D341Med (cell line): ENCODE measurements around the gene RETREG1.
"Not testable (repeated sequence)": the region's sequence is repeated elsewhere in the genome, so short reads cannot be mapped to it uniquely, and the experiment has no call there.

Experiments used
- DNase-seq: peaks from one replicate; pipeline ENCODE4 v3.0.0; 2012; ENCODE audit warnings: low spot score

Gene RETREG1

DNA sequence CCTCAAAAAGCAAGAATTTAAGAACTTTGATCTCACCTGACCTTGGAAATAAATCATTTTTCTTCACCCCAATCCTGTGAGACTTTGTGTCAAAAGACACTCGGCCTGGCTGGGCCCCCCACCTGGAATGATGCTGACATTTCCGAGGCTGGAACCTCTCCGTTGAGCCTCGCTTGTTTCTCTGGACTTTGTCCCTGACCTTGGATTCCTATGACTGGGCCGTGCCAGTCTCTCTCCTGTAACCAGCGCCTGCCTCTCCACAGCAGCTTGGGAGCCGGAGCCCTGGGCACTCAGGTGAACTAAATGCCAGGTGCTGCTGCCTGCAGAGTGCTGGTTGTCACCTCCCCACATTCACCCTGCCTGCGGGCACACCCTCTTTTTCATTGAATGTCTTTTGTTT is 62.7 kb downstream of the RETREG1 start:
- no peak for DNase-seq

- peak; percentile 70 for DNase-seq
These were observed 64.0 kb downstream of the RETREG1 start for GRCh38 chr5:16552666-16553343.

DNA sequence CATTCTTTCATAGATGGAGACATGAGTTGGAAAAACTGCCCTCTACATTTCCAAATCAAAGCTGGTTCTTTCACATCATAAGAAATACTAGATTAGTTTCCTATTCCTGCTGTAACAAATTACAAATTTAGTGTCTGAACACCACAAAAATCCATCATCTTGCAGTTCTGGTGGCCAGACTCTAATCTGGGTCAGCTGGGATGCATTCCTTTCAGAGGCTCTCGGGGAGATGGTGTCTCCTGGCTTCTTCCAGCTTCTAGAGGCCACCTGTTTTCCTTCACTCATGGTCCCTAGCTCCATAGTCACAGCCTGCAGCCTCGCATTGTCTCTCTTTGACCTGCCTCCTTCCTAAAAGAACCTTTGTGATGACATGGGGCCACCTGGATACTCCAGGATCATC is 65.2 kb downstream of the RETREG1 start:
- DNase-seq: no peak

DNA sequence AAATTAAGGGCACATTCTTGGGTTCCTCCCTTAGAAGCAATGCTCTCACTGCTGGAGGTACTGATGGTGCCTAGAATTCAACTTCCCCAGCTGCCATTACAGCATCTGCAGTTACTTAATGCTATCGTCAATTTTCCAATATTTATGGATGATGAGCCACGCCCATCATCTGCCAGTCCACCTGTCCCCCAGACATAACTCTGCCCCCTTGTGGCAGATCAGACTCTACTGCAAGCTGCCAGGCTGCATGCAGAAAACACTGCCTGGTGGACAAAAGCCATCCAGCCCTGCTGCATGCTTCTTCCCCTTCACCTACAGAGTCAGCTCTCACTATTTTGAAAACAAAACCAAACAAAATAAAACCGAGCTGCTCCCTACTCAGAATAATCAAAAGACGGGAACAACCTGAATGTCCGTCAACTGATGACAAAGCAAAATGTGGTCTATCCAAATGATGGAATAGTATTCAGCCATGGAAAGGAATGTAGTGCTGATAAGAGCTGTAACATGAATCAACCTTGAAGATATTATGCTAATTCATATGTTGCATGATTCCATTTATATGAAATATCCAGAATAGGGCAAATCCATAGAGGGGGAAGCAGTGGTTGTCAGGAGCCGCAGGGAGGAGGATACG is 66.4 kb downstream of the RETREG1 start:
- DNase-seq: peak; percentile 75

DNA sequence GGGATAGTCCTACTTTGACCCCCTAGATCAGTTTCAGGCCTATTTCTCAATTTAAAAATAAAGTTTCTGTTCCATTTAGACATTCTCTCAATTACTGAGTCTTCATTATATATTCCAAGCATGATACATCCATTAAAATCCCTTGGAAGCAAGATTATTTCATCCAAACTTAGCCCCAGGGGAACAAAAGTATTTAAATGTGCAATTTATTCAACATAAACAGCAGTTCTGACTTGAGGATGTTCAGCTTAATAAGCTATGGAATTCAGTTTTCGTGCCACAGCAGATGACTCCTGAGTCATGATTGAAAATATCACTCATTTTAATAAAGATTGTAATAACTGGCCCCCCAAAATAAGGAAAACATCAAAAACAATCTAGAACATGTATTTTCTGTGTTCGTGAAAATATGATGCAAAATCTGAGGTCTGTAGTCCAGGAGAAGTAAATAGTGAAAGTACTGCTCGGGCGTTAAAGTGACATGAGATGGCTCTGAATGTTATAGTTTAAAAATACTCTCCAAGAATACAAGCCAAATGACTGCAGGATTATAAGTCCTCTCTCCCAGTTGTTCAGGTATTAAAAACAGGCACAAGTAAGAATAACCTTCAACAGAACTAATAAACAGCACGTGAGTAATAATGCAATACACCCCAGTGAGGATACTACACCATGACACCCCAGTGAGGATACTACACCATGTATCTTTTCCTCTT is 67.1 kb downstream of the RETREG1 start:
- no peak for DNase-seq

GRCh38 chr5:16548812-16549211 is 68.0 kb downstream of the RETREG1 start:
- DNase-seq: no peak

DNA sequence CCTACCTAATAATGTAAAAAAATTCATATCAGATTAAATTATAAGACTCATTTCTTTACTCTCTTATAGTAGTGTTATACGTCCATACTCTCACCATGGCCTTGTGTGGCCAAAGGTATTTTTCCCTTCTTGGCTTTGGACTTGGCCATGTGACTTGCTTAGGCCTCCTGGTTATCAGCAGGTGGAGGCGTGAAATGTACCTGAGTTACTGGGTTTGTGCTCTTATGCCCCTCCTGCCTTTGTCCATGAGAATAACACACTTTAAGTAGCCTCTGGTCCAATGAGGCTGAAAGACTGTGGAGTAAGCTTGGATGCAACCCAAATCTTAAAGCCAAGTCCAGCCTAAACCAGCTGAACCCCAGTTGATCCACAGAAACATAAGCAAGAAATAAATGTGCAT is 68.7 kb downstream of the RETREG1 start:
- DNase-seq: no peak

- no peak for DNase-seq
These were observed 69.5 kb downstream of the RETREG1 start for GRCh38 chr5:16547200-16547842.

GRCh38 chr5:16546732-16547131 is 70.1 kb downstream of the RETREG1 start:
- no peak for DNase-seq

GRCh38 chr5:16544607-16545374 is 72.0 kb downstream of the RETREG1 start:
- no peak for DNase-seq

DNA sequence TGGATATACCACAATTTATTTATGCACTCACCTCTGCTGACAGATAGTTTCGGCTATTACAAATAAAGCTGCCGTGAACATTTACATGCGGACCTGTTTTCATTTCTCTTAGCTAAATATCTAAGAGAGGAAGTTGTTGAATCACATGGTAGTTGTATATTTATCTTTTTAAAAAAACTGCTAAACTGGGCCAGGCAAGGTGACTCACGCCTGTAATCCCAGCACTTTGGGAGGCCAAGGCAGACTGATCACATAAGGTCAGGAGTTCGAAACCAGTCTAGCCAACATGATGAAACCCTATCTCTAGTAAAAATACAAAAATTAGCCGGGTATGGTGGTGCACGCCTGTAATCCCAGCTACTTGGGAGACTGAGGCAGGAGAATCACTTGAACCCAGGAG is 73.6 kb downstream of the RETREG1 start:
- DNase-seq: not testable (repeated sequence)

GRCh38 chr5:16542236-16542635 is 74.6 kb downstream of the RETREG1 start:
- DNase-seq: no peak

DNA sequence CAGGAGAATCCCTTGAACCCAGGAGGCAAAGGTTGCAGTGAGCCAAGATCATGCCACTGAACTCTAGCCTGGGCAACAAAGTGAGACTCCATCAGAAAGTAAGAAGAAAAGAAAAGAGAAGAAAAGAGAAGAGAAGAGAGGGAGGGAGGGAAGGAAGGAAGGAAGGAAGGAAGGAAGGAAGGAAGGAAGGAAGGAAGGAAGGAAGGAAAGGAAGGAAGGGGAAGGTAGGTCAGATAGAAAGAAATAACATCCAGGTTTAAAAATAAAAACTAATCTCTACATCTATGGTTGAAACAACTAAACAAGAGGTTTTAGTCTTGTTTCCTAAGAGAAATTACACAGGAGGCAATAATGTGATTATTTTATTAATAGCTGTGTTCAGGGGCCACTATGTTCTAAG is 75.2 kb downstream of the RETREG1 start:
- DNase-seq: not testable (repeated sequence)

- DNase-seq: no peak
These were observed 76.4 kb downstream of the RETREG1 start for GRCh38 chr5:16540421-16540820.

DNA sequence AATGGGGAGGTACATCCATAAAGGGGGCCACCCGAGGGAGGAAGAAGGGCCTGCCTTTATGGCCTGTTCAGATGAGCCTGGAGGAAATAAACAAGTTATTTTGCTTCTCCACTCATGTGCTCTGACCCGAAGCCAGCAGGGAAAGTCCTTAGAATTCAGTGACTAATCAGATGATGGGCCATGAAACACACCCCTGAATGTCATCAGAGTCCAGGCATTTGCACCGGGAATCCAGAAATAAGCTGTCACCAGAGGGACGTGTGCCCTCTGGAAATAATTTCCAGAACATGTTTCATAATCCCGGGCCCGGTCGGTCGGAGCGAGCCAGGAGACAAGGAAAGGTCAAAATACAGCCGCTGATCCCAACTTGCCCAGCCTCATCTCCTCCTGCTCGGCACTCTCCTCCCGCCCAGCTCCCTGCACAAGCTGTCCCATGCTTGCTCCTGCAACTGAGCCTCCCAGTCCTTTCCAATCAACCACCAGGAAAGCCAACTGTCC is 77.6 kb downstream of the RETREG1 start:
- no peak for DNase-seq

DNA sequence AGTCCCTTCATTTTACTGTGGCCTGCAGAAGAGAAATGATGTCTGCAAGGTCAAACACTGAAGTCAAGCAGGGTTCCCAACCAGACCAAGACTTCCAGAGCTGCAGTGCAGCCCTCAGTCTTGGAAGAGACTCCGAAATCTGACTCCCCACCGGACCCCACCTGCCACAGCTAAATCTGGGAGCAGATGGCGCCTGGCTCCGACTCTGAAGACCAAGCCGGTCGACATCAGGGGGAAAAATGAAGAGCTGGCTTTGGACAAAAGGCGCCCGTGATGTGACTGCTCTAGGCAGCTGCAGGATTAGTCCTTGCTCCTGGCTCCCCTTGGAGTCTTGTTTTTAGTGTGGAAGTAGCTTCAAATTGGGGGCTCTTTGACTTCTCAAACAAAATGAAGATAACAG is 78.8 kb downstream of the RETREG1 start:
- no peak for DNase-seq

DNA sequence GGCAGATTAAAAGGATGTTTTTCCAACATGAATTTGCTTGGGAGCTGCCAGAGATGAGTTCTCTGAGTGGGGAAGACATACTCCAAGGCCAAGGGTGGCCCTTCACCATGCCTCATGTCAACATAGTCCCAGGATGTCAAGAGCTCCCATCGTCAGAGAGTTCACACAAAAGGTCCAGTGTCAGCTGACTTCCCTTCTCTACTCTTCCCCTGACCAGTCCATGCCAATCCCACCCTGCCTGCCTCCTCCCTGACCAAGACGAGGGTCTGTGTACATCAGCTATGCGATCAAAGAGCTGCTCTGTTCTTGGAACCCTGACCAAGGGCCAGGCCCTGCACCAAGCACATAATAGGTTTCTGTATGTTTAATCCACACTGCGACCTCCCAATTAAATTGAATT is 80.0 kb downstream of the RETREG1 start:
- no peak for DNase-seq

DNA sequence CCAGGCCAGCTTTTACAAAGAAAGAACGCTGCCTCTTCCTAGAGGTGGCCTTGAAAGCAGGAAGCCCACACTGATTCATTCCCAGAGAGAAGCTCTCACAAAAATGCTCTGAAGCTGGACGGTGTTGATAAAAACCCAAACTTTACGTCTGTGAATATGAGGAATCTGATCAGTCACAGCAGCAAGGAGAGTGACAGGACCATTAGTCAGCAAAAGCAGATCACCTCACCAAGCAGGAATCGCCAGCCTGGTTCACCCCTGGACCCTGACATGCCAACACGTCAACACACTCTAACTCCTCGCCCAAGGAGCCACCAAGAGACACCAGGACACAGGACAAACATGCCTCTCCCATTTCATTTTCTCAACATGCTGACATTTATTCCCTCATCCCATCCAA is 80.6 kb downstream of the RETREG1 start:
- DNase-seq: no peak

DNA sequence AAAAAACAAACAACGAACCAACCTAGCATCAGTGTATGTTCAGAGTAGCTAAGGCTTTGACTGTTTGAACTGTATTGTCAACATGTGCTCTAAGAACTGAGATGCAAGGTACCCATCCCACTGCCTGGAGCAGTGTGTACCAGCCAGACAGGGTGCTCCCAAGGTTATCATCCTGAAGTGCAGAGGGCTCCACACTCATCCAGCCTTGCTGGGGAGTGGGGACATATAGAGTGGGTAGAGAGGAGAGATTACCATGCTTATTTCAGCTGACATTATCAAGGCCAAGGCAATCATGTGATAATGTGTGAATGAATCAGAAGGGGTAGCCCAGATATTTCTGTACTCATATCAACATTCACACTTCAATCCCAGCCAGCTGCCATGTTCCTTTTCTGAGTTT is 82.5 kb downstream of the RETREG1 start:
- no peak for DNase-seq

GRCh38 chr5:16531063-16531648 is 85.6 kb downstream of the RETREG1 start:
- DNase-seq: no peak

DNA sequence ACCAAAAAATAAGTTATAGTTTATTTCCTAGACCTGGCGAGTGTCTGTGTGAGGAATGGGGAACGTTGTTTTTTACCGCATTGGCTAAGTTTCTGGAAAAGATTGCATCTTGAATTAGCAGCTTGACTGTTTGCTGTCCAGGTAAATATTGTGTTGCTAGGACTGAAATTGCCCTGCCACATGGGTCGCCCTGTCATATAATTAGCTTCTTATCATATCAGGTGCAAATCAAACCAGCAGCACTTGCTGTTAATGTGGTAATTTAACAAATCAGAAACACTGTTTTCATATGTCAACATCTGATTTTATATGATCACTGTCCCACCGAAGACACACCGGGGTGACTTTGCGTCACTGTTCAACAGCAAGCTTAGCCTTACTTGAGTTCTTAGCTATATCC is 87.5 kb downstream of the RETREG1 start:
- DNase-seq: no peak
